ENCODE measurements around the gene FNDC3B.

The FNDC3B gene

DNA sequence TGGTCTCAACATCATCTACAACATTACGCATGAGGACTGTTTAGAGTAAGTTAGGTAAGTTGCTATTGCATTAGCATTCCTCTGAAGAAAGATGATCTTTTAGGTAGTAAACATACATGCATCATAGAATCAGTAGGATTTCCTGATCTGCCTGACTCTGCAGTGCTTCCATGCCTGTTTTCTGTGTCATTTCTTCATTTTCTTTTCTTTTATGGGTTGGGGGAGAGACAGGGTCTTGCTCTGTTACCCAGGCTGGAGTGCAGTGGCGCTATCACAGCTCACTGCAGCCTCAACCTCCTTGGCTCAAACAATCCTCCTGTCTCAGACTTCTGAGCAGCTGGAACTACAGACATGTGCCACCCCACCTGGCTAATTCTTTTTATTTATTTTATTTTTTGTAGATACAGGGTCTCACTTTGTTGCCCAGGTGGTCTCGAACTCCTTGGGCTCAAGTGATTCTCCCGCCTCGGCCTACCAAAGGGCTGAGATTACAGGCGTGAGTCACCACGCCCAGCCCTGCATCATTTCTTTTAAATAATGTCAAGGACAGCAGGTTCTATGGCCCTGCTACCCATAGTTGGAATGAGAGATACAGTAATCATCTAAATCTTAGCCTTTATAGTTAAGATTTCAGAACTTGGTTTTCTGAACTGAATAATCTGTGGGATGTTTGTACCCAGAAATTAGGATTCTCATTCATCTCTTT, 224.6 kb downstream of the FNDC3B start:
- DNase-seq (ENCODE audit: low read depth, low spot score) = no peak
- H3K27ac ChIP-seq = no peak overlapping the region

DNA sequence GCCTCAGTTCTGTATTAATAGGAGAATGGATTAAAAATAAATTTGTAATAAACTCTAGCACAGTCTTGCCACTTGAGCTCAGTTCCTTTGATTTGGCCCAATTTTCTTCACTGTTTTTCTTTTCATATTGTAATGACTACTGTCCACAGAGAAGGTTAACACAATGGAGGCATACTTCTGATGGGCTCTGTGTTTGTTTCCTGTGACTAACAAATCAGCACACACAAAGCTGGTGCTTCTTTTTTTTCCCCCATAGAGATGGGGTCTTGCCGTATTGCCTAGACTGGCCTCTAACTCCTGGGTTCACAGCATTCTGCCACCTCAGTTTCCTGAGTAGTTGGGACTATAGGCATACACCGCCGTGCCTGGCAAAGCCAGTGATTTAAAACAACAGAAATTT, 226.7 kb downstream of the FNDC3B start:
- DNase-seq (ENCODE audit: low read depth, low spot score) = no peak
- H3K27ac ChIP-seq = no peak overlapping the region

DNA sequence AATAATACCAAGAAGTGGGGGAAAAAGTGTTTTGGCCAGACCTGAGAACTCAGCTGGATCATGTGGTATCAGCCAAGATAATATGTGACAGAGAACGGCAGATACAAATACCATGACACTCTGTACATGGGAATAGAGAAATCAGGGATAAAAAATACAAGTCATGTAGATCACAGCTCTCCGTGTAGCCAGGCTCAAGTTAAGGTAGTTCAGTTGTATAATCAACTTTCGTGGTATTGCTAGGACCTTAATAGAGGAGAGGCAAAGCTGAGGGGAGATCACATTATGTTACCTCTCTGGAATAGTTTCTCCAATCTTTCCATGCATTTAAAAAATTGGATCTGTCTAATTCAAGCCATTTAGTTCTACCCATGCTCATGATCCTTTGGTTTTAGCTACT, 229.0 kb downstream of the FNDC3B start:
- no peak for DNase-seq (ENCODE audit: low read depth, low spot score)
- H3K27ac ChIP-seq = no peak overlapping the region

DNA sequence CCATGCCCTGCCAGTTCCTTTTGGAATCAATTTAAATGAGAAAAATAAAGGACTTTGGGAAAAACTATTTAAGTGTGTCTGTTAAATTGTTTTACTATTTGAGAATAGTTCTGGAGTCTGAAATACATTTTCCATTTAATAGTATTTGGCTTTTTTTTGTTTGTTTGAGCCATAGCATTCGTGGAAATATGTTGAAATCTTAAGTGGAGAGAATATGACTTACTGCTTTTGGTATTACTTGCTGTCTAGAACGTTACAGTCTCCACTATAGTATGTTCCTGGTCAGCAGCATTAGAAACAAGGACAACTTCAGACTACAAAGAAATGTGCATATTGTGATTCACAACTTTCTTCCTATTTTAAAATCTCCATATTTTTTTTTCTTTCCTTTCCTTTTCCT, 229.5 kb downstream of the FNDC3B start:
- no peak overlapping the region for H3K27ac ChIP-seq
- DNase-seq (ENCODE audit: low read depth, low spot score) = no peak

DNA sequence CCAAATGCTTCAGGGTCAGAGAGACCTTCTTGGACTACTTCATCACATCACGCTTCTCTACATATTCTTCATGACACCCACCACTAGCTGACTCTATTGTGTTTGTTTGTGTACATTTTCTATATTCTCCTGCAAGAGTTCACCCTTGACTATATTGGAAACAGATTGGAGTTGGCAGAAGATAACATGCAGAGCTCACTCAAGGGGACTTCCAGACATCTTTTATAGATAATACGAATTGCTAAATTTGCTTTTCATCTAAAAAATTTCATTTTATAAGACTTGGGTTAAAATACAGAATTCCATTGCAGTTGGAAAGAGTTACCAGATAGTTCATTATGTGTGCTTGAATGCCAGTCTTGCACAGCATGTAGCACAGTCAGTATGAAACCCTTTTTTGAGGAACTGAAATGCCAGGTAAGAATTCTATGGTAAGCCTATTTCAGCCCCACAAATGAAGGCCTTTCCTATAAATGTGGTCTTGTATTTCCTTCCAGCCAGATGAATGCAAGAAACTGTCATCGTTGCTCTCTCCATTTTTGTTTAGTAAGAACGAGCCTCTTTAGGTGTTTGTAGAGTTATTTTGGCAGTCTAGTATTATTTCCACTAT, 231.3 kb downstream of the FNDC3B start:
- no peak overlapping the region for H3K27ac ChIP-seq
- DNase-seq (ENCODE audit: low read depth, low spot score) = no peak

DNA sequence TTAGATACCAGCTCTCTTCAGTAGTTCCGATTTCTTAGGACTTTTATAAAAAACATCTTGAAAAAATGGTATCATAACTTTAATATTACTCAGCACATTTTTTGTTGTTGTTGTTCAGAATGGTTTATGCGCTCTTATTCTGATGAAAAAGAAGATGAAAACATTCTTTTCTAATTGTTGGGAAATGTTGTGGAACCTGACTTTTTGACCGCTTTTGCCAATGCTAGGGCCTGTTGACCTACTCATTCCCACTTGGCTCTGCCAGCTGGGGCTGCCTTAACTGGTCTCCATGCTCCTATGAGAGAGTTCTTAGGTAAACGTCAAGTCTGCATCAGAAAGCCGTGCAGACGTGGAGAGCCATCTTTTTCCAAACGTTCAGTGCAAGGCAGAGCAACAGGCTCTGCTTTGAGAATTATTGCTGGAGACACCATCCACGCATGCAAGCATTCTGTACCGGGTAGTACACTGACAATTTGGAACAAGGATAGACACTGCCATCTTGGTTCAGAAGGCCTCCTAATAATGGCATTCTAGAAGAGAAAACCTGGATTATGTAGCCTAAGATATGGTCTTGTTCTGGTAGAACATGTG, 232.1 kb downstream of the FNDC3B start:
- no peak overlapping the region for H3K27ac ChIP-seq
- no peak for DNase-seq (ENCODE audit: low read depth, low spot score)

DNA sequence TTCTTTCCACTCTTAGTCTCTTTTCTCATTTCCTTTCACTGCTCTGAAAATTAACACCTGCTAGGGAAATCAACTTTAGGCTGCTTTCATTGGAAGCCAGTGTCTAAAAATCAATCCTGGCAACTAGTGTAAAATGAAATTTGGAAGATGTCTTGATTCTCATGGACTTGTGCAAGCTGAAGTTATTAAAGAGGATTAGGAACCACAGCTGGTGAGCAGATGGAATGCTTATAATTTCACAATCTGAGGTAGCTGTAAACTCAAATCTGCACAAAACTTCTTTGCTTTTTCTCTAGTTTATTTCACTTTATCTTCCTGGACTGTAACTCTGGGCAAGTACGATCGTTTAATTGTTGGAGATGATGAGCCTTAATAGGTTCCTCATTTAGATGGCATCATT, 233.3 kb downstream of the FNDC3B start:
- DNase-seq (ENCODE audit: low read depth, low spot score) = no peak
- H3K27ac ChIP-seq = no peak overlapping the region

DNA sequence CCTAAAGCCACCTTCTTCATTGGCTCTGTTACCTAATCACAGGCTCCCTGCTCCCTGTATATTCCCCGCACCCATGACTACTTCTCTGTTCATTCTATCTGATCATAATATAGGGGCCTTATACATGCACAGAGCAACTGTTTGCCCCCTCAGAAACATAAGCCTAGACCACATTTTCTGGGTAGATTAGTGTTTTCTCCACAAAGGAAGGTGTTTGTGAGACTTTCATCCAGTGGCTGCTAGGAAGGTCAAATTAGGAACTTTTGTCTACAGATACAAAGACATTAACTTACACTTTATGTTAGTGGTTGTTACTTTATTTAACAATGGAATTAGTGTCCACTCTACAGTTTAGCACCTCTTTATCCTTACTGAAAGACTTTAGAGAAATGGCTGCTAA, 234.0 kb downstream of the FNDC3B start:
- no peak overlapping the region for H3K27ac ChIP-seq
- DNase-seq (ENCODE audit: low read depth, low spot score) = no peak

DNA sequence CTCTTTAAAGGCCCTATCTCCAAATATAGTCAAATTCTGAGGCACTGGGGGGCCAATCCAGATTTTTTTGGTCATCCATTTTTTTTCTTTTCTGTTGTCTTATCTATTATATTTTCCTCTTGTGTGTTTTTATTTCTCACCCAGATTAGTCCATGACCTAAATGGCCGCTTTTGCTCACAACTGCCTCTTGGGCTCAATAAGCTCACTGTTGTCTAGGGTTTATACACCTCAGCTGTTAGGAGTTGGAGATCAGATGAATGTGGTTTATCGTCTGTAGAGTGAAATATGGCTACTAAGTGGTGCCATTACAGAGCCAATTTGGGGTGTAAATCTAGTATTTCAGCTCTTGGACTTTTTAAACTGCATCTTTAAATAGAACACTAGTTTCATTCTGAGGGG, 235.5 kb downstream of the FNDC3B start:
- DNase-seq (ENCODE audit: low read depth, low spot score) = no peak
- no peak overlapping the region for H3K27ac ChIP-seq

DNA sequence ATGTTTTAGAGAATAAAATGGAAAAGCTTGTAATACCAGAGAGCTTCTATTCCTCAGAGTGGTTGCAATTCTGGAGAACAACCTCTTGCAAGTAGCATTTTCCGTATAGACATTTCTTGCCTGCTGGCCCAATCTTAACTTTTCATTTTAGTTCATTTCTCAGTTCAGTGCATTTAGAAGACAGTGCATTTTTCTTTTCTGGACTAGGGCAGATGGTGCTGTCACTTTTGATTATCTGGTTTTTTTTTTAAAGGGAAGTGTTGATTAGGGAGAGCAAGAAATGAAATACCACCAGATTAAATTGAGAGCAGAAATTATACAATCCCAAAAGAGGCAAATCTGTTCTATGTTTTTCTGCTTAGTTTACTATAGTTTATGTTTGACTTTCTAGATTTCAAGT, 236.2 kb downstream of the FNDC3B start:
- H3K27ac ChIP-seq = no peak overlapping the region
- no peak for DNase-seq (ENCODE audit: low read depth, low spot score)

DNA sequence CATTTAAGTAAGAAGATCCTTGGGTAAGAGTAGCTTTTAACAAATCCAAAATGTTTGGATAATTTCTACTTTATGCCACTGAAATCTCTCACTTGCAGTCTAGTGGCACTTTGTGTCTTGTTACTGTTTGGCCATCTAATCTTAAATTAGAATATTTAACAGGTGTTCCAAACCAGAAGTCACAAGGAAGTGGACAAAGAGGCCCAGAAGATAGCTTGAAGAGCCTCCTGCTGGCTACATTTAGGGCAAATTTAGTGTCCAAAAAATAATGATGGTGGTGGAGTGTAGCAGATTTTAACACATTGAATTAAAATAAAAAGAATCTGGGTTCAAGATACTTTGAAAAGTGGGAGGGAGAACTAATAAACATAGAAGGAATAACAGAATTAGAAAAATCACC, 236.7 kb downstream of the FNDC3B start:
- no peak for DNase-seq (ENCODE audit: low read depth, low spot score)
- no peak overlapping the region for H3K27ac ChIP-seq

DNA sequence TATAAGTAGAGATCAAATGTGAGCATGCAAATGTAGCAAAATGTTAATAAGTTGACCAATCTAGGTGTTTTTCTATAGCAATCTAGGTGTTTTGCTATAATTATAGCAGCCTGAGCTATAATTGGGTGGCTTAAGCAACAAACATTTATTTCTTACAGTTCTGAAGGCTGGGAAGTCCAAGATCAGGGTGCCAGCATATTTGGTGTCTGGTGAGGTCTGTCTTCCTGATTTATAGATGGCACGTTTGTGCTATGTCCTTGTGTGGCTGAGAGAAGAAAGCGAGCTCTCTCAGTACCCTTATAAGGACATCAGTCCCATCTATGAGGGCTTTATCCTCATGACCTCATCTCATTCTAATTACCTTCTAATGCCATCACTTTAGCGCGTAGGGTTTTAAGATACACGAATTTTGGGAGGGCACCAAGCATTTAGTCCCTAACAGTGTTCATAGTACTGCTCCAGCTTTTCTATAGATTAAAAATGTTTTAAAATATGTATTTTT, 237.8 kb downstream of the FNDC3B start:
- H3K27ac ChIP-seq = no peak overlapping the region

DNA sequence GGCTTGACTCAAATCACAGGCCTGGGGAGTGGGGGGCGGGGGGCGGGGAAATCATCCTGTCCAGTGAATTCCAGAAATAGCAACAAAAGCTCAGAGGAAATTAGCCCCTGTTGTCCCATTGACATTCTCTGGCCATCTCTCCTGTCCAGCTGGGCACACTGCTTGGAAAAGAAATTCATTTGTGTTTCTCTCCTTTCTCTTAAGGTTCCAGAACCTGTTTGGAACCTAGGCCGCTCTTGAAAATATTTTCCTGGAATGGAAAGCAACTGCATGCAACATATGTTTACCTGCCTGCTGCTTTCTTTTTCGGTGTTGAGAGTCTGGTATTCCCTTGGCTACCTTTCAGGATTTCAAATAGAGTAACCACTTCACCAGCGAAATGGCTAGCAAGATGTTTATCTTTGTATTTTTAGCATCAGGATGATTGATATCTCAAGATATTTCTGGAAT, 239.8 kb downstream of the FNDC3B start:
- H3K27ac ChIP-seq = peak overlapping the region; percentile 3
- no peak for DNase-seq (ENCODE audit: low read depth, low spot score)

More for the DNA sequence above, 237.8 kb downstream of the FNDC3B start:
- no peak for DNase-seq (ENCODE audit: low read depth, low spot score)

DNA sequence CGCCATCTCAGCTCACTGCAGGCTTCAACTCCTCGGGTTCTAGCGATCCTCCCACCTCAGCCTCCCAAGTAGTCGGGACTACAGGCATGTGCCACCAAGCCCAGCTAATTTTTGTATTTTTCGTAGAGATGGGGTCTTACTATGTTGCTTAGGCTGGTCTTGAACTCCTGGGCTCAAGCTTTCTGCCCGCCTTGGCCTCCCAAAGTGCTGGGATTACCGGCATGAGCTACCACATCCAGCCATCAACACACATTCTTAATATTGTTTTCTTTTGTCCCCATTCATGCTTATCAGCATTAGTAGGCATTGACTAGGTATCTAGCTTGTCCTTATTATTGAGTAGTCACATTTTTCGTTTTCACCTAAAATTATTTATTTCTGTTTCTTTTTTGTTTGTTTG, 240.6 kb downstream of the FNDC3B start:
- DNase-seq (ENCODE audit: low read depth, low spot score) = no peak

DNA sequence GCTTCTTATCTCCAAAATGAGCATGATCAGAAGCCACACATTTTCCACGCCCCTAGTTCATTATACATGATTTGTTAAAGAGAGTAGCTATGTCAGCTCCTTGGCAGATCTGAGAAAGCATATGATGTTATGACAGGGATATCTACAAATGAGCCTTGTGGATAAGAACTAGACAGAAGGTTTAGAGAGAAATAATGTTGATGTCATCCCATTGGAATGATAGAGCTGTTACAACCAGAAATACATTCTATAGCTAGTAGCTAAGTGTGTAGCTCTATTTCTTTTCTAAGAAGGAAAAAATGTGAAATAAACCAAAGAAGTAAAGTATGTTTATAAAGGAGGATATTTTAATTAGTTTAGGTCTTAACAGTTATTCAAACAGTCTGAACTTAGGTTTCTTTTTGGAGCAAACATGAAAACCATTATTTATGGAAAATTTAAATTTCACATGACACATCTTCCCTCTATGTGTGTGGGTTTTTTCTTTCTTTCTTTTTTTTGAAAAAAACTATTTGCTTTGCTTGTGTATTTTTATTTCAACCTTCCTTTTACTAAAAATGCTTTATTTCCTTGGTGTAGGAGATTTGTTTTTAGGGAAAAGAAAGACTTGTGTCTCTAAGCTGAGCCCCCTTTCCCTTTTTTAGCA, 241.2 kb downstream of the FNDC3B start:
- H3K27ac ChIP-seq = peak overlapping the region; percentile 1
- no peak for DNase-seq (ENCODE audit: low read depth, low spot score)

More for the DNA sequence above, 240.6 kb downstream of the FNDC3B start:
- peak overlapping the region; percentile 1 for H3K27ac ChIP-seq

DNA sequence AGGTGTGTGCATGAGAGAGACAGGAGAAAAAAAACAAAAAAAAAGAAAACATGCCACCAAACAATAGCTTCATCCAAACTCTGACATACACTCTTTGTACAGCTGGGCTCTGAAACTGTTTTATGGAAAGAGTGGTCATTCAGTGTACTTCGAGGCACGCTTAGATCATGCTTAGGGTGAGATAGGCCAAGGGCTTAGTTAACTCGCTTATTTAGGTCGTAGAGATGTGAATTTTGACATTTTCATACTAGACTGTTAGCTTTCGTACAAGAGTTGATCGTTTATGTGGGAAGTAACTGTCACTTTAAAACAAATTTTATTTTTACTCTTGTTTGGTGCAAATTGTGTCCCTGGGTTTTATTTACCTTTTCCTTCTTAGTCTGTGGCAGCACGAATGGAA, 242.5 kb downstream of the FNDC3B start:
- H3K27ac ChIP-seq = no peak overlapping the region
- DNase-seq (ENCODE audit: low read depth, low spot score) = no peak

DNA sequence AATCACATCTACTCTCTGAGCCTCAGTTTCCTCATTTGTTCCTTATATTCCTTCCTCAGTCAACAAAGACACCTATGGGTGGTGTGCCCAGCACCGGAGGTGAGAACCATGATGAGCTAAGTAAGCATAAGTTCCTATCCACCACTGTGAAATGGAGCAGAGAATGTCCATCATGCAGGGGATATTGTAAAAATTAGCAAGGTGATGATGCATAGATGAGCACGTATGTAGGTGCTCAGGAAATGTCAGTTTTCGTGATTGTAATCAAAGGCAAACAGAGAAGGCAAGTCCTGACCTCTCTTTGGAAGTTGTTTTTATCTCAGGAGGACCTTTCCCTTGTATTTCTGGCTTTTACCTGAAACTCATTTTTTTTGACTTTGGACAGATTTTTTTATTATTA, 243.5 kb downstream of the FNDC3B start:
- no peak for DNase-seq (ENCODE audit: low read depth, low spot score)
- H3K27ac ChIP-seq = peak overlapping the region; percentile 14

DNA sequence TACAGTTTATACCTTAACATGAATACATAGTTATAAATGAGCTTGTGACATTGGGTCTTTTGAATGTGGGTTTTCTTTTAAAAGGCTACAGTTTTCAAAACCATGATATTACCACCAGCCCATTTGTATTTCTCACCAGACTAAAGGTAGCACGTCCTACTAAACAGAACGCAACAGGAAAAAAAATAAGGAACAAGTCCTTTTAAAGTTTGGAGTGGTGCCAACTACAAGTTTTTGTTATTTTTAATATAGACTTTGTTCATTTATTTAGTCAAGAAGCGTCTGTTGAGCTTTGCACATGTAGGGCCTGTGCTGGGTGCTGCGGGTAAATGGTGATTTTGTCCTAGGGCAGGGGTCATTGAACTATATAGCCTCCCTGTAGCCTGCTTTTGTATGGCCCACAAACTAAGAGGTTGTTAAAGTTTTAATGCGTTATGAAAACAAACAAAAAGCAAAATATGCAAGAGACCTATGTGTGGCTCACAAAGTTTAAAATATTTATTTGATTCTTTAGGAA, 244.5 kb downstream of the FNDC3B start:
- no peak for DNase-seq (ENCODE audit: low read depth, low spot score)
- H3K27ac ChIP-seq = no peak overlapping the region

DNA sequence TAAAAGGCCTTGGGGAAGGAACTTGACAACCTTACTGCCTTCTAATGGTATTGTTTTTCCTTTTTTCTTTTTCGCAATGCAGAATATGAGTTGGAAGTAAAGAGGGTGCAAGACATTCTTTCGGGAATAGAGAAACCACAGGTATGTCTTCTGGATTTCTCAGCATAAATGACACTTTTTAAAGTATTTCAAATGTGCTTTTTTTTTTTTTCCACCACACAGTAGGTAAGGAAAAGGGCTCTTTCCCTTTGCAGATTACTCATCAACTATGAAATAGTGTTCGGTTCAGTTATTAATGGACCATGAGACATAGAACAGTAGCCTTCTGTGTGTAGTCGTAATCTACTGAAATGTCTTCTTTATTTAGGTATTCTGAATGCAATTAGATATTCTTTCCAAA, 246.5 kb downstream of the FNDC3B start:
- no peak for DNase-seq (ENCODE audit: low read depth, low spot score)

DNA sequence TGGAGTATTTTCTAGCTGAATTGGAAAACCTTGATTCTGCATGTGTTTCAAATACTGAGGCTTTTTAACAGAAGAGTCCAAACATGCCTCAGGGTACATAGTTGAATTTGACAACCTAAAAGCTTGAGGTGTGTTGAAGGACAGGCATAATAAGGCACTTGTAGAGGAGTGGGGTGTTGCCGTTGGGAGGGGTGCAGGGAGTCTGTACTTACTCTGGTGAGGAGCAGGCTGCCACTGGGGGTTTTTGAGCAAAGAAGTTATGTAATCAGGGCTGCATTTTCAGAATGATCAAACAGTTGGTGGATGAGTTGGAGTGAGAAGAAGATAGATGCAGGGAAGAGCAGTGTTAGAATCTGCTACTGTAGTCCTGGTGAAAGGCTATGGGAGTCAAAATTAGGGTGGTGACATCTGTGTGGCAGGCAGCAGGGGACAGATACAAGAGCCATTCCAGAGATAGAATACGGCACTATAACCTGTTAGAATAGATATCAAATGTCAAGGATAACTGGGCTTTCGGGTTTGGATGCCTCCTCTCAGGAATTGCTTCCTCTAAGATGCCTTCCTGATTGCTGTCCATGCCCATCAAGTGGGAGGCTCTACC, 247.3 kb downstream of the FNDC3B start:
- H3K27ac ChIP-seq = no peak overlapping the region

More for the DNA sequence above, 246.5 kb downstream of the FNDC3B start:
- H3K27ac ChIP-seq = no peak overlapping the region

More for the DNA sequence above, 247.3 kb downstream of the FNDC3B start:
- DNase-seq (ENCODE audit: low read depth, low spot score) = no peak

Measured in epithelial cell of prostate (primary cell).